Measurements from ENCODE around the gene CORO1C. TPM values are rescaled to one million over a fixed set of nuclear protein-coding genes. Genes with fewer than 3 reads are reported as not detected.

The CORO1C gene
- polyA plus RNA-seq, 3 donors from 2014 or later: 31.8 to 80.0 (median 32.1) TPM

DNA sequence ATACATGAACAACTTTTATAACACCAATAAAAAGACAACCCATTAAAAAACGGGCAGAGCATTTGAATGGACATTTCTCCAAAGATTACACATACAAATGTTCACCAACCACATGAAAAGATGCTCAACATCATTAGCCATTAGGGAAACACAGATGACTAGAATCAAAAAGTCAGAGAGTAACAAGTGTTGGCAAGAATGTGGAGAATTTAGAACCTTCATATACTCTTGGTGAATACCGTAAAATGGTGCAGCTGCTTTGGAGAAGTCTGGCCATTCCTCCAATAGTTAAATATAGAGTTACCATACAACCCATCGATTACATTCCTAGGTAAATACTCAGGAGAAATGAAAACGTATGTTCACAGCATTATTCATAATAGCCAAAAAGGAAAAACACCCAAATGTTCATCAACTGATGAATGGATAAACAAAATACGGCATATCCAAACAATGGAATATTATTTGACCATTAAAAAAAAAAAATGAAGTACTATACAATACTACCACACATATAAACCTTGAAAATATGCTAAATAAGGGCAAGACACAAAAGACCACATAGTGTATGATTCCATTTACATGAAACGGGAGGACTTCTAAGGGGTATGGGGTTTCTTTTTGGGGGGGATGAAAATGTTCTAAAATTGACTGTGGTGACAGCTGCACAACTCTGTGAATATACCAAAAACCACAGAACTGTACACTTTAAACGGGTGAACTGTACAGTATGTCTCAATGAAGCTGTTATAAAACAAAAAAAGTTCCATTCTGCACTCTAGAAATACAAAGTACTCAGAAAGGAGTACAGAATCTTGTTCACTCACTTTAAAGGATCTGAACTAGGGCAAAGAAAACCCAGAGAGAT is 3.2 kb downstream of the CORO1C start:
- H3K4me3 Mint-ChIP-seq: peak overlapping the region in 1 of 5 donors; percentile 5
- H3K4me1 Mint-ChIP-seq: peaks cover 51 to 63% of the 10 kb centered on the region in 2 donors
- peak overlapping the region in 4 of 6 donors; percentile 9 to 70 (median 28) for H3K27ac Mint-ChIP-seq
- DNase-seq: no peak
- no peaks in the 10 kb centered on the region for H3K9me3 Mint-ChIP-seq
- peaks cover 12 to 20% (median 12%) of the 10 kb centered on the region in 3 donors for H3K27me3 Mint-ChIP-seq (ENCODE audit: low read depth in 3 of 3)
- no peaks in the 10 kb centered on the region for H3K36me3 Mint-ChIP-seq

DNA sequence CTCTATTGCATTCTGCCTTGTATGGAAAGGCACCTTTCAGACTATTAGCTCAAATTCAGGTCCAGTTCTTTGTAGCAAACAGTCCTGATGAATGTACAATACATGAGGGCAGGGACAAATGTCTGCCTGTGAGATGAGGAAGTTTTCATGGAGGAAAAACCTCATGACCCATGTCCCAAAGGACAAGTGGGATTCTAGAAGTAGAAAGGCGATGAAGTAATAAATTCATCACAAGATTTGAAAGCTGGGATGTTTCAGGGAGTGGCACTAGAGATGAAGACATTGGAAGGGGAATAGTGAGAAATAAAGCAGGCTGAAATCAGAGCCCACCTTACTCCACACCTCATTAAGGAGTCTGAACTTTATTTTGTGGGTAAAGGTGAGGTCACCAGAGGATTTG is 4.2 kb downstream of the CORO1C start:
- H3K4me1 Mint-ChIP-seq: peaks cover 49 to 58% of the 10 kb centered on the region in 2 donors
- H3K36me3 Mint-ChIP-seq: no peaks in the 10 kb centered on the region
- peak overlapping the region in 1 of 6 donors; percentile 5 for H3K27ac Mint-ChIP-seq
- DNase-seq: no peak
- H3K27me3 Mint-ChIP-seq (ENCODE audit: low read depth in 3 of 3): peaks cover 12 to 20% (median 12%) of the 10 kb centered on the region in 3 donors
- H3K4me3 Mint-ChIP-seq: no peak overlapping the region
- H3K9me3 Mint-ChIP-seq: no peaks in the 10 kb centered on the region

DNA sequence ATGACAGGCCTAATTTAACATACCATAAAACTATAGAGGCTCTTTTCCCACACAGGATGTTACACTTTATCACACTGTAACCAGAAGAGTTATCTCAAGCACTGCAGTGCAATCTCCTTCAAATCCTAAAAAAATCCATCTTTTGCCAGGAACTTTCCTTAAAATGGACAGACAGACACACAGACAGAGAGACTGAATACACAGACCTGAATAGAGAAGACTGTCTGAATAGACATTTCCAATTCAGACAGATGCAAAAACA is 6.5 kb downstream of the CORO1C start:
- Mint-ChIP-seq H3K9me3 (no peaks in the 10 kb centered on the region), H3K4me3 (peak overlapping the region in 2 of 5 donors; percentile 18 to 33), H3K27ac (peak overlapping the region in 5 of 6 donors; percentile 3 to 77 (median 37)), H3K4me1 (peaks cover 35 to 44% of the 10 kb centered on the region in 2 donors), H3K36me3 (no peaks in the 10 kb centered on the region), H3K27me3 (ENCODE audit: low read depth in 3 of 3) (peaks cover 0 to 2% (median 0%) of the 10 kb centered on the region in 3 donors)
- DNase-seq: no peak

DNA sequence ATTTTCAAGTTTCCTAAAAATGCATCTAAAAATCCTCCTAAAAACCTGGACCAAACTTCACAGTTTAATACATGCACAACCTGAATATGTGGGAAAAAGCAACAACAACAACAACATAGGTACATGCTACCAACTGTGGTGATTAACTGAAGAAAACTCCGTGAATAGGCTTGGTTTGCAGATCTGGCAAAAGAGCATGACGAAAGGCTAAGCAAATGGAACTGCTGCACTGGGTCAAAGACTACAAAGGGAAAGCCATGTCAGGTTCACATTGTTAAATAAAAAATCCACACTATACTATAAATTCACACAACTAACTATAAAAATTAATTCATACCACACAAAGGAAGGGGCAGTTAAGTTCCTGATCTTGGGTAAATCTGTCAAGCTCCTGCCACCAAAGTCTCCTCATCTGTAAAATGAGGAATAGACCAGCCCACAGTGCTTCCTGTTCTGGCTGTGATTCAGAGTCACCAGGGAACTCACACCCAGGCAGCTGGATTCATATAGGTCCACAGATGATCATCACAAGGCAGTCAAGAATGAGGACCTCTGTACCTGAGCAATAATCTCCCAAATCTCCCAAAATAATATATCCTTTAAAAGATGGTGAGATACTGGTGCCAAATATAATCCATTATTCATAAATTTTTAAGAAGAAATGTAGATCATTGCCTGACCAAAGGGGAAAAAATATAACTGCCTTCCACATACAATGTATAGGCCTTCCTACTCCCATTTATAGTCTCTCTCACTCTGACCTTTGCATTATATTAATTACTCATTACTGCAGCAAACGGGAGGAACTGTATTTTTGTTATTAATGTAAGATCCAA is 7.0 kb downstream of the CORO1C start:
- Mint-ChIP-seq H3K9me3 (no peaks in the 10 kb centered on the region), H3K27ac (peak overlapping the region; percentile 3 to 77 (median 38)), H3K4me3 (peak overlapping the region in 2 of 5 donors; percentile 18 to 33), H3K27me3 (ENCODE audit: low read depth in 3 of 3) (peaks cover 0 to 2% (median 0%) of the 10 kb centered on the region in 3 donors), H3K4me1 (peaks cover 29 to 38% of the 10 kb centered on the region in 2 donors), H3K36me3 (no peaks in the 10 kb centered on the region)
- DNase-seq: no peak

DNA sequence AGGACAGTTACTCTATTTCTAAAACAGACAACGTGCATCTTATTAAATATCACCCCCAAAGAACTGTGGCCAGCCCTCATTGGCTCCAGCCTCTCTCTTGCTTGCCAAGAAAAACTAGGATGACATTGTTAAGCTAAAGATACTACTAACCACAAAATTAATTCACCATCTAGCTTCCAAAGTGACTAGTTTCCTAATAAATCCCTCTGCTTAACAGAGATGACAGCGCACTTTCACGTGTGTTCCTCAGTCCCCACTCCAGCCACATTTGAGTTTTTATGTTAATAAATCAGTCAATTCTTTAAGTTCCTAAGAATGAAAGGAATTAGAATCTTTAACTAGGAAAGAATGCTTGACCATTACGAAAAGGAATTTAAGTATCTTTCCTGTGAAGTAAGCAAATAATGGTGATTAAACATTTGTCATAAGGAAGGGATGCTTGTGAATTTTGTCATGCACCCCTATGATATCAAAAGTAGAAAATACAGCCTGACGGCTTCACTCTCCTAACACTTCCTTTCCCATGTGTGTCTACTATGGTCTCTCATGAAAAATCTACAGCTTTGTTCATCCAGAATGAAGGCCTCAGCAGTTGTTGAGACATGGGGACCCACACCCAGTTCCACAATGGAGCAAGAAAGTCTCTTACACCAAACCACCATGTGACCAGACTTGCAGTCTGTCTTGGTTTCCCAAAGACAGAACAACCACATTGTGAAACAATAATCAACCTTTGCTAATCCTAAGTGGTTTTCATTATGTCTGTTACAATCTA is 8.1 kb downstream of the CORO1C start:
- Mint-ChIP-seq H3K9me3 (no peaks in the 10 kb centered on the region), H3K27ac (peak overlapping the region in 1 of 6 donors; percentile 12), H3K36me3 (no peaks in the 10 kb centered on the region), H3K27me3 (ENCODE audit: low read depth in 3 of 3) (peaks cover 0 to 2% (median 0%) of the 10 kb centered on the region in 3 donors), H3K4me1 (peaks cover 22 to 27% of the 10 kb centered on the region in 2 donors), H3K4me3 (no peak overlapping the region)
- DNase-seq: no peak

DNA sequence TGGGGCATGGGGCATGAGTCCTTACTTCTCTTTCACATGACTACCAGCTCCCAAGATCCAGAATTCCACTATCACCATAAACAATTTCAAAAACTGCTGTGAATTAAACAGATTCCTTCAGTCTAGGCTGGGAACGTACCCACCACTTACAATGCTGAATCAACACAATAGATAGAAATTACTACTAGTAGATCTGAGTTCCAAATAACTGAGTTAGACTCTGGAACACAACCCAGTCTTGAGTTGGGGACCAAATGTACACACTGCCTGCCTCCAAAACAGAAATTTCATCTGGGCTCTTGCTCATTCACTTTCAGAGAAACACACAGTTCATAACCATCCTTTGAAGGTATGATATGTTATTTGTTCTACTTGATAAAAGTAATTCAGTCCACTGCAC is 8.9 kb downstream of the CORO1C start:
- DNase-seq: no peak
- no peak overlapping the region for H3K4me3 Mint-ChIP-seq
- peaks cover 0 to 2% (median 0%) of the 10 kb centered on the region in 3 donors for H3K27me3 Mint-ChIP-seq (ENCODE audit: low read depth in 3 of 3)
- H3K27ac Mint-ChIP-seq: no peak overlapping the region
- H3K4me1 Mint-ChIP-seq: peaks cover 22 to 25% of the 10 kb centered on the region in 2 donors
- H3K9me3 Mint-ChIP-seq: no peaks in the 10 kb centered on the region
- H3K36me3 Mint-ChIP-seq: no peaks in the 10 kb centered on the region

DNA sequence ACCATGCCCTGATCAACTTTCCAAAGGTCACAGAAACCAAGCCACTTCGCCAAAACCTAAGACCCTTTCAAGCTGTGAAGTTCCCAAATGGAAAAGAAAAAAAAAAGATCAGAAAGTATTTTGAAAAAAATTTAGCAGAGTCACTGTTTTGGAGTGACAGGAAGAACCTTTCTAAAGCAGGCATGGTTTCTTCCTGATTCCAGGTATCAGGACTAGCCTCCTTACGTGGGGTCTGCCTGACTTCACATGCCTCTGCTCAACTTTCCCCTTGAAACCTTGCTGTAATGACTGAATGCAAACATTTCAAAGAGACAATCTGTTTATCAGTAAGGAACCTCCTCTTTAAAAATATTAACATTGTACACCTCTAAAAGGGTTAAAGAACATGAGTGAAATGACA is 9.5 kb downstream of the CORO1C start:
- Mint-ChIP-seq H3K36me3 (peaks cover 0 to 6% (median 0%) of the 10 kb centered on the region in 3 donors), H3K27me3 (ENCODE audit: low read depth in 3 of 3) (peaks cover 0 to 2% (median 0%) of the 10 kb centered on the region in 3 donors), H3K9me3 (no peaks in the 10 kb centered on the region), H3K27ac (no peak overlapping the region), H3K4me1 (peaks cover 22 to 25% of the 10 kb centered on the region in 2 donors), H3K4me3 (no peak overlapping the region)
- no peak for DNase-seq

DNA sequence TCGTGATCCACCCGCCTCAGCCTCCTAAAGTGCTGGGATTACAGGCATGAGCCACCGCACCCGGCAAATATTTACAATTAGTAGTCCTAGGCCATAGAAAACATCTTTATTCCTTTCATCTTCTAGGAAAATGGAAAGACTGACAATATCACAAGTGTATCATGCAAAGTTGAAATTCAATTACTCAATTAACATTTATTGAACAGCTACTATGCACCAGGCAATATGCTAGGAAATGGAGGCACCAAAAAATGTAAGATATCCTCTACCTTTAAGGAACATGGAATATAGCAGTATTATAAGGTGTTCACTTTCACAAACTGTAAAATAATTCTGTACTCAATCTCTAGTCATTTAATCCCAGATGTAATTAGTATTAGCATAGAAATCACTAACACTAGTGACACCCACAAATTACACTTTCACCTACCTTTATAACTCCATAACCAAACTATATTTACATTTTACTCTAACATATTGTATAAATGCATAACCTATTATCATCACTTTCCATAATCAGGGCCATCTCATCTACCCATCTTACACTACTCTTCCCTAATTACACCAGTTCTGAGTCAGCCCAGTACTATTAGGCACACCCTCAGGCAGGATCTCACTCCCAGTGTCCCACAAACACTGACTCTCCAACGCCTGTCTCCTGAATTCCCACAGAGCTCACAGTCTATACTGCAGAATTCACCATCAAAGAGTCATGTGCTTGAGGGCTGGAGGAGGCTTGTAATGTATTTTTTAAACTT is 10.4 kb downstream of the CORO1C start:
- Mint-ChIP-seq H3K27me3 (ENCODE audit: low read depth in 3 of 3) (peaks cover 0 to 2% (median 0%) of the 10 kb centered on the region in 3 donors), H3K9me3 (no peaks in the 10 kb centered on the region), H3K27ac (no peak overlapping the region), H3K4me1 (peaks cover 22 to 25% of the 10 kb centered on the region in 2 donors), H3K4me3 (no peak overlapping the region), H3K36me3 (peaks cover 0 to 7% (median 0%) of the 10 kb centered on the region in 3 donors)
- no peak for DNase-seq

DNA sequence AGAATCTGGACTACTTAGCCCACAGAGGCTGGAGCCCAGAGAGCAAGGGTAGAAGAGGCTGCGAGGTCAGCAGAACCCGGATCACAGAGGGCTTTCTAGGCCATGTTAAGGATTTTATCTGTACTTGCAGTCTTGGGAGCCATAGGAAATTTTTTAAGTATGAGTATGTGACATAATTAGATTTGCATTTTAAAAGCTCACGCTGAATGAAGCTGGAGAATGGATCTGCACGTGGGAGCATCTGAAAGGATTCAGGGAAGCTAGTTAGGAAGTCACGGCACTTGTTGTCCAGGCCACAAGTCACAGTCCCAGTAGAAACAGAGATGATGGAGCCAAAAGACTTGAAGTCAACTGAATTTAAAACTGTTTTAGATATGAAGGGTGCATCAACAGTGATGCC is 14.1 kb downstream of the CORO1C start:
- H3K4me1 Mint-ChIP-seq: no peaks in the 10 kb centered on the region
- no peak overlapping the region for H3K4me3 Mint-ChIP-seq
- H3K36me3 Mint-ChIP-seq: peaks cover 0 to 7% (median 0%) of the 10 kb centered on the region in 3 donors
- peaks cover 0 to 2% (median 0%) of the 10 kb centered on the region in 3 donors for H3K27me3 Mint-ChIP-seq (ENCODE audit: low read depth in 3 of 3)
- no peaks in the 10 kb centered on the region for H3K9me3 Mint-ChIP-seq
- DNase-seq: no peak
- no peak overlapping the region for H3K27ac Mint-ChIP-seq

DNA sequence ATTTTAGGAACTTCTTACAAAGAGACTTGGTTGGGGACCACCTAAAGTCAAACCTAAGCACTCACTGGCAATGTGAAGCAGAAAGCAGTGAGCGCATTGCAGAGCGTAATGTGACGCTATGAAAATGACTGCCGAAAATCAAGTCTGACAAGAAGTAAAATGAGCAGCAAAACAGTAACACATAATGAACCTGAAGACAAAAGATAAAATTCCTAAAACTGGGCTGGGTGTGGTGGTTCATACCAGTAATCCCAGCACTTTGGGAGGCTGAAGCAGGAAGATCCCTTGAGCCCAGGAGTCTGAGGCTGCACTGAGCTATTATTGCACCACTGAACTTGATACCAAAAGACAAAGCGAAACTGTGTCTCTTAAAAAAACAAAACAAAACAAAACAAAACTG is 16.5 kb downstream of the CORO1C start:
- H3K4me3 Mint-ChIP-seq: no peak overlapping the region
- H3K27ac Mint-ChIP-seq: no peak overlapping the region
- H3K36me3 Mint-ChIP-seq: peaks cover 0 to 7% (median 0%) of the 10 kb centered on the region in 3 donors
- H3K27me3 Mint-ChIP-seq (ENCODE audit: low read depth in 3 of 3): no peaks in the 10 kb centered on the region
- no peaks in the 10 kb centered on the region for H3K4me1 Mint-ChIP-seq
- DNase-seq: no peak
- H3K9me3 Mint-ChIP-seq: no peaks in the 10 kb centered on the region

DNA sequence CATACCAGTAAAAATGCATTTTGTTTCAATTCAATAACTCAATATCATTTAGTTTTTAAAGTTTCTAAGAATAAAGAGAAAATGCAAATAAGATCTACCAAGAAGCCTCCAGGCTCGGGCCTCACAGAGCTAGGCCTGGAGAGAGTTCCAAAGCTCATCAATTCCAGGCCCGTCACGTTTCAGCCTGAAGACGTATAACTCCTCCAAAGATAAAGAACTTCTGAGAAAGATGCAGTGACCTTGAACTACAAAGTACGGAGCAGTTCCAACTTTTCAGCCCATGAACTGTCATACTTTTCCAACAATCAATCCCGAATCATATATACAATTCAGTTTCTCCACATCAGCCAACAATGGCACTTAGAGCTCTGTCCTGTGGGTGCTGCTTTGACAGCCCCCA is 17.8 kb downstream of the CORO1C start:
- H3K36me3 Mint-ChIP-seq: peaks cover 0 to 7% (median 0%) of the 10 kb centered on the region in 3 donors
- no peak overlapping the region for H3K27ac Mint-ChIP-seq
- H3K4me3 Mint-ChIP-seq: no peak overlapping the region
- no peaks in the 10 kb centered on the region for H3K27me3 Mint-ChIP-seq (ENCODE audit: low read depth in 3 of 3)
- no peak for DNase-seq
- H3K9me3 Mint-ChIP-seq: no peaks in the 10 kb centered on the region
- no peaks in the 10 kb centered on the region for H3K4me1 Mint-ChIP-seq

DNA sequence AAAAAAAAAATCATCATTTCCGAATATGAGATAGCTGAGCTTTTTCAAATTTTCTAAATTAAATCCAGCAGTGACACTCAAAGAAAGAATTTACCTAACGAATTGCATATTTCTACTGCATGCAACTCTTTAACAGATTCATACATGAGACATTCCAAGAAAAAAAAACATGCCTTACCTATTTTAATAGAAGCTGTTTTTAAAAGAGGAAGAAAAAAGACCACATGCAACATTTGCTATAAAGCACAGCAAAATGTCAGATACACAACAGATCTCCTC is 18.5 kb downstream of the CORO1C start:
- H3K9me3 Mint-ChIP-seq: no peaks in the 10 kb centered on the region
- peaks cover 0 to 7% (median 0%) of the 10 kb centered on the region in 3 donors for H3K36me3 Mint-ChIP-seq
- H3K4me1 Mint-ChIP-seq: no peaks in the 10 kb centered on the region
- no peak for DNase-seq
- H3K27ac Mint-ChIP-seq: no peak overlapping the region
- no peak overlapping the region for H3K4me3 Mint-ChIP-seq
- H3K27me3 Mint-ChIP-seq (ENCODE audit: low read depth in 3 of 3): no peaks in the 10 kb centered on the region
